Esophagus squamous epithelium (tissue), 5 donors: ENCODE measurements around the gene TIMP3. TPM values are rescaled to one million over a fixed set of nuclear protein-coding genes. Genes with fewer than 3 reads are reported as not detected.

ENCODE experiments used
- DNase-seq: peaks from one replicate; lab custom pipeline; 2025; lab: John Stamatoyannopoulos, UW
- H3K27ac ChIP-seq, 4 donors: fragments of 200-600 bp; sonication (generic); one replicate each; pipeline ENCODE4 v1.5.1; 2016 to 2019; ENCODE audit warnings: mild to moderate bottlenecking in 1 of 4
- H3K27me3 ChIP-seq, 4 donors: fragments of 200-600 bp; sonication (generic); 1 replicate in 3 of 4; 2 replicates in 1 of 4; pipeline versions ENCODE4 v1.5.1 to v1.6.0; 2017 to 2021; ENCODE audit warnings: antibody characterized with exemption in 1 of 4
- H3K36me3 ChIP-seq, 3 donors: fragments of 200-600 bp; sonication (generic); one replicate each; pipeline ENCODE4 v1.5.1; 2016 to 2019
- H3K4me1 ChIP-seq, 3 donors: fragments of 200-600 bp; sonication (generic); one replicate each; pipeline ENCODE4 v1.5.1; 2017 to 2019
- H3K4me3 ChIP-seq, 4 donors: fragments of 200-600 bp; sonication (generic); 1 replicate in 3 of 4; 2 replicates in 1 of 4; pipeline ENCODE4 v1.5.1; 2016 to 2019; ENCODE audit warnings: mild to moderate bottlenecking in 2 of 4, moderate library complexity in 1 of 4
- H3K9me3 ChIP-seq, 3 donors: fragments of 200-600 bp; sonication (generic); one replicate each; pipeline ENCODE4 v1.5.1; 2016 to 2019
- CTCF ChIP-seq, 6 experiments: fragments of 450-650 bp in 4 of 6; fragments of 200-600 bp in 2 of 6; sonication (generic) in 2 of 6; IDR thresholded peaks; one replicate each; pipeline ENCODE4 v1.5.1; 2016 to 2019; ENCODE audit warnings: antibody characterized with exemption in 6 of 6, mild to moderate bottlenecking in 4 of 6, moderate library complexity in 4 of 6
- POLR2A ChIP-seq, 4 donors: fragments of 450-650 bp; IDR thresholded peaks; one replicate each; pipeline ENCODE4 v1.6.1; 2017; ENCODE audit warnings: antibody characterized with exemption in 4 of 4, mild to moderate bottlenecking in 4 of 4, moderate library complexity in 3 of 4
- WGBS, 2 donors: methylation state at CpG; one replicate each; pipeline ENCODE4 v1.1.5; 2018; 5-methylcytosine and 5-hydroxymethylcytosine counted together
- intact Hi-C: fragments of 100-400 bp; cut with DNase I; formaldehyde crosslinking; loops from one replicate; pipeline ENCODE4 v1.15.0; 2022
- total RNA-seq, 4 donors: library from RNA; depleted of rRNA; stranded (reverse); fragments of >200 nt; gene quantifications; one replicate each; pipeline ENCODE4 v1.1.0, GENCODE V29; 2016
- donor health status: DM: yes; HTN: yes; CAD: no.

Gene TIMP3
- total RNA-seq, 4 donors from 2014 or later = 15.3 to 306 (median 54.2) TPM

- peaks cover 0 to 22% (median 0%) of the 10 kb centered on the region in 3 donors for H3K36me3 ChIP-seq
- no peak for TF ChIP-seq POLR2A (IDR thresholded peaks at IDR 0.05)
- TF ChIP-seq CTCF (IDR thresholded peaks at IDR 0.05) = no peak
- H3K9me3 ChIP-seq = no peaks in the 10 kb centered on the region
- H3K4me3 ChIP-seq = no peak overlapping the region
- 63 to 74% methylated on average over 3 of the region's 3 CpGs for WGBS, 2 donors
- peak overlapping the region in 3 of 4 donors; percentile 24 to 70 (median 61) for H3K27ac ChIP-seq
- intact Hi-C loops = no loop called here
- H3K27me3 ChIP-seq = no peaks in the 10 kb centered on the region
- H3K4me1 ChIP-seq = peaks cover 0 to 99% (median 58%) of the 10 kb centered on the region in 3 donors
- DNase-seq = no peak
Measured at GRCh38 chr22:32831584-32831983, 30.1 kb downstream of the TIMP3 start.

GRCh38 chr22:32832174-32832573 lies 30.7 kb downstream of the TIMP3 start:
- Histone ChIP-seq H3K4me3 (no peak overlapping the region), H3K27me3 (no peaks in the 10 kb centered on the region), H3K9me3 (no peaks in the 10 kb centered on the region), H3K36me3 (peaks cover 0 to 22% (median 0%) of the 10 kb centered on the region in 3 donors), H3K27ac (peak overlapping the region in 3 of 4 donors; percentile 24 to 70 (median 61)), H3K4me1 (peaks cover 0 to 99% (median 58%) of the 10 kb centered on the region in 3 donors)
- TF ChIP-seq POLR2A (IDR thresholded peaks at IDR 0.05) (no peak), CTCF (IDR thresholded peaks at IDR 0.05) (no peak)
- no peak for DNase-seq
- 31 to 35% methylated on average over 4 of the region's 4 CpGs for WGBS, 2 donors
- intact Hi-C loops = no loop called here

GRCh38 chr22:32836280-32837123 lies 35.0 kb downstream of the TIMP3 start:
- Histone ChIP-seq H3K27ac (peak overlapping the region in 2 of 4 donors; percentile 22), H3K9me3 (no peaks in the 10 kb centered on the region), H3K27me3 (no peaks in the 10 kb centered on the region), H3K4me1 (peaks cover 6 to 99% (median 58%) of the 10 kb centered on the region in 3 donors), H3K4me3 (no peak overlapping the region), H3K36me3 (peaks cover 0 to 18% (median 0%) of the 10 kb centered on the region in 3 donors)
- intact Hi-C loops = no loop called here
- DNase-seq = no peak
- 65 to 67% methylated on average over 7 of the region's 7 CpGs for WGBS, 2 donors
- TF ChIP-seq CTCF (IDR thresholded peaks at IDR 0.05) (peak in 4 of 6 experiments; percentile 34 to 53 (median 44)), POLR2A (IDR thresholded peaks at IDR 0.05) (no peak)

GRCh38 chr22:32837142-32837541 lies 35.6 kb downstream of the TIMP3 start:
- Histone ChIP-seq H3K4me3 (no peak overlapping the region), H3K36me3 (peaks cover 0 to 18% (median 0%) of the 10 kb centered on the region in 3 donors), H3K27ac (no peak overlapping the region), H3K4me1 (peaks cover 6 to 97% (median 54%) of the 10 kb centered on the region in 3 donors), H3K9me3 (no peaks in the 10 kb centered on the region), H3K27me3 (no peaks in the 10 kb centered on the region)
- intact Hi-C loops = no loop called here
- no peak for DNase-seq
- WGBS, 2 donors = 51 to 72% methylated on average over 5 to 6 of the region's 9 CpGs
- no peak for TF ChIP-seq CTCF (IDR thresholded peaks at IDR 0.05)
- no peak for TF ChIP-seq POLR2A (IDR thresholded peaks at IDR 0.05)

- intact Hi-C loops = no loop called here
- no peak overlapping the region for H3K27ac ChIP-seq
- H3K27me3 ChIP-seq = no peaks in the 10 kb centered on the region
- WGBS, 2 donors = 80% methylated on average over 3 of the region's 4 CpGs; no CpG with 5 or more reads in 1 of the 2 donors
- peaks cover 6 to 97% (median 54%) of the 10 kb centered on the region in 3 donors for H3K4me1 ChIP-seq
- TF ChIP-seq CTCF (IDR thresholded peaks at IDR 0.05) = no peak
- no peak for TF ChIP-seq POLR2A (IDR thresholded peaks at IDR 0.05)
- peaks cover 0 to 16% (median 0%) of the 10 kb centered on the region in 3 donors for H3K36me3 ChIP-seq
- H3K9me3 ChIP-seq = no peaks in the 10 kb centered on the region
- no peak overlapping the region for H3K4me3 ChIP-seq
- DNase-seq = no peak
Measured at GRCh38 chr22:32837803-32838202, 36.3 kb downstream of the TIMP3 start.
